K562 (cell line): Measurements from ENCODE around the gene PARPBP. TPM values are rescaled to one million over a fixed set of nuclear protein-coding genes. Genes with fewer than 3 reads are reported as not detected.
A peak's percentile ranks its signal among the peaks of the same experiment; 100 is the strongest.

Experiments
- AFF1 ChIP-seq, 2 experiments: fragments of 450-650 bp; IDR thresholded peaks; 2 replicates each; pipeline ENCODE4 v1.6.1; 2018; ENCODE audit warnings: mild to moderate bottlenecking in 2 of 2, low read depth in 1 of 2; ENCODE audit not compliant: partially characterized antibody in 2 of 2
- ATF4 ChIP-seq: fragments of 450-650 bp; formaldehyde crosslinking; IDR thresholded peaks from 2 replicates; pipeline ENCODE4 v1.4.0; 2022; ENCODE audit warnings: mild to moderate bottlenecking, moderate library complexity
- BMI1 ChIP-seq: fragments of 150-350 bp; IDR thresholded peaks from 2 replicates; pipeline ENCODE4 v1.6.1; 2014; ENCODE audit warnings: low read length
- BRF1 ChIP-seq: IDR thresholded peaks from 3 replicates; pipeline ENCODE4 v1.6.1; 2011; ENCODE audit warnings: borderline replicate concordance, mild to moderate bottlenecking; ENCODE audit not compliant: insufficient read length; ENCODE audit errors: extremely low read depth
- CAMTA2 ChIP-seq: fragments of 250-450 bp; sonication (Bioruptor Pico); conservative IDR thresholded peaks from 2 replicates; pipeline ENCODE4 v1.5.1; 2022
- CCNT2 ChIP-seq: IDR thresholded peaks from 2 replicates; pipeline ENCODE4 v1.6.1; 2011; ENCODE audit warnings: borderline replicate concordance, low read depth, mild to moderate bottlenecking, moderate library complexity, mixed read lengths, low read length; ENCODE audit not compliant: insufficient read length; ENCODE audit errors: extremely low read depth
- ERF ChIP-seq: fragments of 450-650 bp; formaldehyde crosslinking; IDR thresholded peaks from 2 replicates; pipeline ENCODE4 v1.4.0; 2020; ENCODE audit warnings: mild to moderate bottlenecking, mixed read lengths
- FOXA1 ChIP-seq: fragments of 450-650 bp; IDR thresholded peaks from 2 replicates; pipeline ENCODE4 v1.6.1; 2016; ENCODE audit warnings: mild to moderate bottlenecking, borderline replicate concordance
- NCOA1 ChIP-seq: fragments of 450-650 bp; IDR thresholded peaks from 2 replicates; pipeline ENCODE4 v1.6.1; 2016; ENCODE audit warnings: low read depth
- PHB ChIP-seq: fragments of 250-450 bp; sonication (Bioruptor Pico); IDR thresholded peaks from 2 replicates; pipeline ENCODE4 v1.5.0; 2021
- PHF21A ChIP-seq: fragments of 450-650 bp; IDR thresholded peaks from 2 replicates; pipeline ENCODE4 v1.6.1; 2017; ENCODE audit warnings: low read depth, borderline replicate concordance
- PML ChIP-seq: IDR thresholded peaks from 2 replicates; pipeline ENCODE4 v1.6.1; 2012; ENCODE audit warnings: low read length, inconsistent platforms
- RNF2 ChIP-seq: sonication (generic); IDR thresholded peaks from 2 replicates; pipeline ENCODE4 v1.6.1; 2016
- ZBTB1 ChIP-seq: sonication (generic); formaldehyde crosslinking; IDR thresholded peaks from 2 replicates; pipeline ENCODE4 v1.8.1; 2023; ENCODE audit warnings: missing genetic modification reagents, low read depth, mild to moderate bottlenecking, borderline replicate concordance
- ZBTB8A ChIP-seq: fragments of 450-650 bp; IDR thresholded peaks from 2 replicates; pipeline ENCODE4 v1.6.1; 2018; ENCODE audit warnings: mild to moderate bottlenecking, moderate library complexity; ENCODE audit not compliant: partially characterized antibody
- ZNF592 ChIP-seq: fragments of 450-650 bp; IDR thresholded peaks from 2 replicates; pipeline ENCODE4 v1.6.1; 2017; ENCODE audit warnings: antibody characterized with exemption, mild to moderate bottlenecking
- ZZZ3 ChIP-seq: fragments of 450-650 bp; IDR thresholded peaks from 2 replicates; pipeline ENCODE4 v1.6.1; 2016; ENCODE audit warnings: antibody characterized with exemption, mild to moderate bottlenecking, moderate library complexity
- polyA plus RNA-seq, 8 experiments: library from polyadenylated mRNA; depleted of rRNA in 4 of 8; stranded (reverse) in 5 of 8; unstranded in 3 of 8; fragments of >200 nt; fragmentation: Nextera tagmentation in 2 of 8; fragmentation: Illumina TruSeq in 1 of 8; extraction: Ambion mirVana in 2 of 8; extraction: Trizol in 1 of 8; gene quantifications; 2 replicates each; pipeline versions ENCODE4 v1.2.1 to v1.2.3, GENCODE V29; 2011 to 2014; ENCODE audit warnings: inconsistent platforms in 1 of 8, missing spikeins in 1 of 8
- total RNA-seq, 7 experiments: library from RNA; depleted of rRNA in 6 of 7; stranded (reverse); fragments of >200 nt in 6 of 7; fragmentation: Illumina TruSeq in 2 of 7; extraction: Trizol in 2 of 7; gene quantifications; 2 replicates each; pipeline versions ENCODE4 v1.2.1 to v1.2.3, GENCODE V29; 2011 to 2021; ENCODE audit warnings: low replicate concordance in 1 of 7
- TF ChIP-seq, protein P1 (sequence below): sonication (generic); formaldehyde crosslinking; IDR thresholded peaks from 2 replicates; pipeline ENCODE4 v1.8.1; 2022; ENCODE audit warnings: missing genetic modification reagents

PARPBP gene
- total and polyA plus RNA-seq, 9 of the 15 experiments (the other 6 are each of a cell fraction or from before 2014, with no cell fraction given), result 26.1 to 62.5 (median 49.0) TPM

DNA sequence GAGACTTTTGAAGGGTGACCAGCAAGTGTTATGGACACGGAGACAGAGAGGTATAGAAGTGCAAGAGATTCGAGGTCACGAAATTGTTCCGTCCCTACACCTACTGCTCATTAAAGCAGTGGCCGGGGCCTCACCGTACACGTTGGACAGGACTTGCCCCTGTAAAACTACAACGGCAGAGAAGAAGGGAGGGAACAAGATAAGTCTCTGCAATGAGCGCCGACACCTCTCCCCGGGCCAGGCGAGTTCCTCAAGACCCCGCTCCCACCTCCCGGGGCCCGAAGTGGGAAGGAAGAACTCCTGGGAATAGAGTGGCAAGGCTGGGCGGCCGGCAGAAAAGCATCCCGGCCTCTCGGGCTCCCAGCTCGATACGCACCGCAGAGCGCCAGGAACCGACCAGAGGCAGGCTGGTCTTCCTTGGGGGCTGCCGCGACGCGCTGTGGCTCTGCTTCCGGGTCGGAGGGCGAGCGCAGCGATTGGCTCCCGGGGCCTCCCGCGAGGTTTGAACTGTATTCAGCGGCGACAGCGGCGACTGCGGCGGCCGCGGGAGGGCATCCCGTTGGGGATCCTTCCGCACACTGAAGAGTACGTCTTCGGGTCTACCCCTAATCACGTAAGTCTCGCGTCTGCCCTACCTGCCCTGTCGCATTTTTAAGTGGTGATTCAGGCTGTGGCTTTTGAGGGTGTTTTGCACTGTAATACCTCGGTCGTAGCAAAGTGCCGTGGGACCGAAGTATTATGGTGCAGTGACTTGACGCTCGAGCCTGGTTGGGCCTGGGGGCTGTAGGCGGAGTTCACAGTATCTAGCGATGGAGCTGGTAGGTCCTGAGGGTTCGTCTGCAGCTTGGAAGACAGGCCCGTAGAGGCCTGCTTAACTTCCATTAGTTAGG, at the start of gene PARPBP, which contains the start of gene NUP37 (continued):
- peak; percentile 58 for TF ChIP-seq CCNT2
- TF ChIP-seq, protein P1, sequence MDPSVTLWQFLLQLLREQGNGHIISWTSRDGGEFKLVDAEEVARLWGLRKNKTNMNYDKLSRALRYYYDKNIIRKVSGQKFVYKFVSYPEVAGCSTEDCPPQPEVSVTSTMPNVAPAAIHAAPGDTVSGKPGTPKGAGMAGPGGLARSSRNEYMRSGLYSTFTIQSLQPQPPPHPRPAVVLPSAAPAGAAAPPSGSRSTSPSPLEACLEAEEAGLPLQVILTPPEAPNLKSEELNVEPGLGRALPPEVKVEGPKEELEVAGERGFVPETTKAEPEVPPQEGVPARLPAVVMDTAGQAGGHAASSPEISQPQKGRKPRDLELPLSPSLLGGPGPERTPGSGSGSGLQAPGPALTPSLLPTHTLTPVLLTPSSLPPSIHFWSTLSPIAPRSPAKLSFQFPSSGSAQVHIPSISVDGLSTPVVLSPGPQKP (CRISPR knock-in tag), result no peak
- peak in 1 of 2 experiments; percentile 37 for TF ChIP-seq AFF1 (IDR thresholded peaks at IDR 0.05; ENCODE audit: low read depth in 1 of 2, partially characterized antibody in 2 of 2)
- no peak for TF ChIP-seq ATF4 (CRISPR knock-in tag)
- no peak for TF ChIP-seq ERF (CRISPR knock-in tag)
- TF ChIP-seq NCOA1, result peak; percentile 58
- no peak for TF ChIP-seq ZBTB8A
- peak; percentile 63 for TF ChIP-seq PML
- no peak for TF ChIP-seq PHB (CRISPR knock-in tag)
- no peak for TF ChIP-seq RNF2
- no peak; the same call in 1 of the 2 replicates for TF ChIP-seq CAMTA2 (CRISPR knock-in tag)
- TF ChIP-seq FOXA1, result no peak
- TF ChIP-seq PHF21A, result 0 out of 2 replicates have a peak, but pooled peaks have one; percentile 37
- TF ChIP-seq BRF1, result no peak
- no peak for TF ChIP-seq BMI1
- TF ChIP-seq ZBTB1 (CRISPR knock-in tag), result no peak; the same call in 1 of the 2 replicates
- TF ChIP-seq ZNF592, result no peak
- TF ChIP-seq ZZZ3, result no peak; the same call in 1 of the 2 replicates
